Measurements from ENCODE around the gene ACTL6B.
"Not testable (repeated sequence)": the region's sequence is repeated elsewhere in the genome, so short reads cannot be mapped to it uniquely, and the experiment has no call there.

The ACTL6B gene

DNA sequence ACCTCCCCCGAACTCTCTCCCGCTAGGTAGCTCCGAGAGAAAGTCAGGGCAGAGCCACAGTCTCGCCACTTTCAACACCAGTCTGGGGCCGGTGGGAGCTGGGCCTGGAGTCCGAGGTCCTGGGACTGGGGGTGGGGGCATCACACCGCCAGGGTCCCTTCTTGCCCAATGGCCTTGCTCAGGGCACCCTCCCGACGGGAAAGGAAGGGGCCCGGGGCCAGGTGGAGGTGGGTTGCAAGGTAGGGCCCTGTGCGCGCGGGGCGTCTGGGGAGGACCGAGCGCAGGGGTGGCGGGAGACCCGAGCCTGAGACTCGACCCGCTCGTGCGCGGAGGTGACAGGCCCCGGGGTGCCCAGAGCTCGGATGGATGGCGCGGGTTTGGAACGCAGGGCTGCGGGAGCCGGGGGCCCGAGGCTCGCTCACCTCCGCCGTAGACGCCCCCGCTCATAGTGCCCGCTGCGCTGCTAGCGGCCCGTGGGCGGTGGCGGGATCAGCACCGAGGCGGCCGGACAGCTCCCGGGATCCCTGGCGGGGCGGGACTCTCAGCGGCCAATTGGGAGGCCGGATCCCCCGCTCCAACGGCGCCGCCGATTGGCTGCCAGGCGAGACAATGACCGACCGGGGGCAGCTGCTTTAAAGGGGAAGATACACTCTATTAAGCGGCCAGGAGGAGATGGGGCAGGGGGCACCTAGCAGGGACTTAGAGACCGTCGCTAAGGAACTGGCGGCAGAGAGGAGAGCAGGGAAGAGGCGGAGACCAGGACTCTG, at the start of gene ACTL6B:
Gene ACTL6B (minus strand): TSS at position 541 of the 767 bp plus-strand sequence. CDS start 94 bp downstream, at position 447.
- DNase-seq = peak; percentile 83

- peak; percentile 83 for DNase-seq
These were observed 49.1 kb upstream of the ACTL6B start for GRCh38 chr7:100705320-100705752.

DNA sequence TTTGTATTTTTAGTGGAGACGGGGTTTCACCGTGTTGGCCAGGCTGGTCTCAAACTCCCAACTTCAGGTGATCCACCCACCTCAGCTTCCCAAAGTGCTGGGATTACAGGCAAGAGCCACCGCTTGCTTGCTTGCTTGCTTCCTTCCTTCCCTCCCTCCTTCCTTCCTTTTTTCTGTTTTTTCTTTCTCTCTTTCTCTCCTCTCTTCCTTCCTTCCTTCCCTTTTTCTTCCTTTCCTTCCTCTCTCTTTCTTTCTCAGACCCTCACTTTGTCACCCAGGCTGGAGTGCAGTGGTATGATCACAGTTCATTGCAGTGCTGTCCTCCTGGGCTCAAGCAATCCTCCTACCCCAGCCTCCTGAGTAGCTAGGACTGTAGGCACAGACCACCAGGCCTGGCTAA, 44.8 kb upstream of the ACTL6B start:
- not testable (repeated sequence) for DNase-seq

DNA sequence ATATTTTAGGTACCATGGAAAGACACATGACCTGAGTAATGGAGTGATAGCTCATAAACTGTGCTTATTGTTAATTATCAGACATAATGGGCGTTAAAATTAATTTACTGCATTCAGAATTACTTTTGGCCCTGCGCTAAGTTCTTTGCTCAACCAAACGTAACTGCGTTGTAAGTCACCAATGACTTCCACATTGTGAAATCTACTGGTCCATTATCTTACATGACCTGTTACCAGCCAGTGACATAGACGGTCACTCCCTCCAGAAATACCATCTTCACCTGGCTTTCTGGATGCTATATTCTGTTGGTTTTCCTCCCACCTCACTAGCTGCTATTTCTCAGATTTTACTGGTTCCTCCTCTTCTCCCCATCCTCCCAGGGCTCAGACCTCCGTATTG, 42.8 kb upstream of the ACTL6B start:
- DNase-seq = no peak

GRCh38 chr7:100696123-100696521, 39.9 kb upstream of the ACTL6B start:
- no peak for DNase-seq

GRCh38 chr7:100694098-100694745, 38.0 kb upstream of the ACTL6B start, which contains the start of gene GIGYF1:
GIGYF1 (minus strand) TSS chr7:100694250; CDS start chr7:100688238, 6,012 bp downstream.
- DNase-seq = peak; percentile 91

- DNase-seq = peak; percentile 74
These were observed 37.3 kb upstream of the ACTL6B start for GRCh38 chr7:100693312-100694097.

DNA sequence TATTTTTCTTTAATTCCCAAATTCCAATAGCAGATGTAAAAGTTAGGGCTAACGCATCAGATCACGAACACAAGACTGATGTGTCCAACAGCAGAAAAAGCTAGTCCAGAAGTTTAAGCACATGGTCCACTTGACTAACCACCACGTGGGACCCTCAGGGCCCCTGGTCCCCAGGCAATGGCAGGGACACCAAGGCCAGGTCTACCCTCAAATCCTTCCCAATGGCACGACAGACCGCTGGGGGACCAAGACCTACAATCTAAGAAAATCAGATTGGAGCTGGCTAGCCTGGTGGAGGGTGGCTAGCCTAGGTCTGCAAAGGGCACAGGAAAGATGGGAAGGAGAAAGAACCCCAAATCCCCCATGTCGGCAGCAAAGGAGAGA, 36.3 kb upstream of the ACTL6B start:
- no peak for DNase-seq

DNA sequence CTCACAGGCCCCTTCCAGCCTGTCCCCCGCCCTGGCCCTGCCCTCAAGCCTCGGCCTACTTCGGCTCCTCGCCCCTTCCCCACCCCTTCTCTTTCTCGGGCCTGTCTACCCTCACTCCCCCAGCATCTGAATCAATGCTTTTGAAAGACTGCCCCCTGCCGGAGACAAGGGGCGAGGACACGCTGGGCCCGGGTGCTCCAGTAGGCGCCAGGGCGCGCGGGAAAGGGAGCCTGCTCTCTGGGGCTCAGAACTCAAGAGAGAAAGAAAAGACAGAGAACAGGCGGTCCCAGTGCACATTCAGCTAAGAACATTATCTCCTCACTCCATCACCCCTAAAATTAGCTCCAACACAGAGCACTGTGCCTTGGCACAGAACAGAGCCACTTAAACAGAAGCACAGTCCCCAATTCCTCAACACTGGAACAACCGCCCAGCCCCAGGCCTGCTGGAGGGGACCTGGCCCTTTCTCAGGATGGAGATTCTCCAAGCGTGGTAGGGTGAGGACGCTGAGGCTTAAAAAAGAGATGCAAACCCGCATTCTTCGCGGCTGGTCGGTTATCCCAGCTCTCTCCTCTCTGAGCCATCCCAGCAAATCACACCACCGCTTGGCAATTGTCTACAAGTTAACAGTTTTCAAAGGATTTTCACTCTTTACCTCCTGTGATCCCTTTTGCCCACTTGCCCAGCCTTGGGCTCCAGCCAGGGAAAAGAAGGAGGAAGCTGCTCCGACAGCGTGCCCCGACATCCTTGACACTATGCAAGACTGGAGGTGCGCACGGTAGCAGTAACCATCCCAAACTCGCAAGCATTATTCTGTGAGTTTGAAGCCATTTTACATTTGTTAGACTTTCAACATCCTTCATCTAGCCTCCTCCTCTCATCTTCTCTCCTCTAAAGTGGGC, 35.7 kb upstream of the ACTL6B start:
- DNase-seq = peak; percentile 89

DNA sequence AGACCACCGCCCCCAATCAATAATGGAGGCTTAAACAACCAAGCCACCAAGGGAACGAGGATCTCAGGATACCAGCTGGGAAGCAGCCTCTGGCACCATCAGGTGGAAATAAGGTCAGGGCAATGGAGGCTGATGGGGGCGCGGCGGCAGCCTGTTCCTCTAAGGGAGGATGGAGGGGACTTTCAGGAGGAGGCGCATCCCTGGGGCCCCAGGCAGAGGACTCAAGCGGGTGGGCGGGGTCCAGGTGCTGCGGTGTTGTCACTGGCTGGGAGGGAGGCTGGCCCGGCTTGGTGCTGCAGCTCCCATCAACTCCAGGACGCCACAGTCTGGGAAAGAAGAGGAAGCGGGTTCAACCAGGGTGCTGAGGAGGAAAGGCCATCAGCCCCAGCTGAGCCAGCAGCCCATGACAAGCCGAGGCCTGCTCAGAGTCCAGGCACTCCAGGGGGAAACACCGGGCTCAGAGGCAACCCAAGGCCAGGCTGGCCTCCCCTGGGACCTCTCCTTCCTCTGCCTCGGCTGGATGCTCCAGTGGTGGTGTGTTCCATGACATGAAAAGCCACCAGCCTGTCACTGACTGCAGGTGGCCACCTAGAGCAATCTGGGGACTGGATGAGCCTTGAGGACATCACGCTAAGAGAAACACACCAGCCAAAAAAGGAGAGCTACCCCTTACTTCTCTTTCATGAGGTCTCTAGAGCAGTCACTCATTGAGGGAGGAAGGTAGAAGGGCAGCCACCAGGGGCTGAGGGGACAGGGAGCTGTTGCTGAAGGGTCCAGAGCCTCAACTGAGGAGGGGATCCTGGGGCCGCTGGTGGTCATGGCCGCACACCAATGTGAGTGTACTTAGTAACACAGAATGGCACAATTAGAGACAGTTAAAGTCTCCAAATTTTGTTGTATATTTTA, 33.2 kb upstream of the ACTL6B start:
- no peak for DNase-seq

GRCh38 chr7:100688326-100688860, 32.1 kb upstream of the ACTL6B start:
- no peak for DNase-seq

GRCh38 chr7:100687751-100688300, 31.6 kb upstream of the ACTL6B start:
- no peak for DNase-seq

DNA sequence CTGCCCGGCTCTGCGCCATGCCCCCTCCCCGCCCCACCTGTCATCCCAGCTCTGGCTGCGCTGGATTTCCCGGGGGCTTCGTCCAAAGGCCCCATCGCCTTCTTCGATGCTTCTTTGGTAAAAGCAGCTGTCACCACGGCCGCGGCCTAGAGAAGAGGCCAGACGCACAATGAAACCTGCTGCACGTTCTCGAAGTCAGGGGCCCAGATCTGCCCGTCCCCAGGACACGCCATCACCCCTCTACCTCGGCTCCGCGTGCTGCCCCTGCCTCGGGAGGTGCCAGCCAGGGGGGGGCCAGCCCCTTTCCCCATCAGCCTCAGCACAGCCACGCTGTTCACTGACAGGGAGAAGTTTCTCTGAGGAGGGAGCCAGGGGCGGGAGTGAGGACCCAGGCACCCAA, 31.0 kb upstream of the ACTL6B start:
- DNase-seq = no peak

GRCh38 chr7:100686822-100687211, 30.6 kb upstream of the ACTL6B start:
- no peak for DNase-seq

- no peak for DNase-seq
These were observed 30.1 kb upstream of the ACTL6B start for GRCh38 chr7:100686201-100686821.

DNA sequence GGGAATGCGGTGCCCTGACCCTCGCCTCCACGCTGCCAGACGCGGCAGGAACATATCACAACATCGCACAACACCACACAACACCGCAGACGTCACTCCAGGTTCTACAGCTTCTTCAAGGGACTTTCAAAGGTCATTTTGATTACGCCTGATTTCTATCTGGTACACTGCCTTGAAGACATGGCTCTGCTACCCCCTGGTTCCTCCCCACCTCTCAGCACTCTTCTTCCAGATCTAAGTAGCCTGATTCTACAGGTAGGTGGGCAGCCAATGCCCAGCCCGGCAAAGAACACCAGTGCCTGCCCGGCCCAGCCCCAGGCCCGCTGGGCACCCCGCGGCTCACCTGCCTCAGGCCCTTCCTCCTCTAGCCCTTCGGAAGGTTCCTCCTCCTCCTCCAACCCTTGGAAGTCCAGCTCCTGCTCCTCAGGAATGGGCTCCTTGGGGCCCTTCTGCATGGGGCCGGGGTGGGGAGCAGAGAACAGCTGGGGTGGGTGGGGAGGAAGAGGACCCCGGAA, 29.4 kb upstream of the ACTL6B start:
- DNase-seq = no peak

- DNase-seq = no peak
These were observed 28.9 kb upstream of the ACTL6B start for GRCh38 chr7:100685049-100685605.

DNA sequence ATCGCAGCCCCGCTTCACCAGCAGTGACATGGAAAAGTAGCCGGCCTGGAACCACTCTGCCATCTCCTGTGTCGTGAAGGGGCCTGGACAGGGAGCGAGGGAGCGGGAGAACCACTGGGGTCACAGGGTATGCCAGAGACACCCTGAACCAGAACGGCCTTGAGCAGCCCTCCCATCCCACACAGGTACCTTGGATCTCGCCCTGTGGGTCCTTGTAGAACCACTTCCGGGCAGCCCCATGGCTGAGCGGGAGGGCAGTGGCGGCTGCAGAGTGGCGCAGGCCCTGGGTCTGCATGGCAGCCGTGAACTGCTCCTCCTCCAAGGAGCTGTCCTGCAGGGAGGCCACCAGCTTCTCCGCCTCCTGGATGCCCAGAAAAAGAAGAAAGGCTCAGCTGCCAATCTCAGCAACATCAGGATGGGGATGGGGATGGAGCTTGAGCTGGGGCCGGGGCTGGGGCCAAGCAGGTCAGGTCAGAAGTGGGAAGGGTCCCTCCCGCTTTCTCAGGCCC, 28.3 kb upstream of the ACTL6B start:
- no peak for DNase-seq
